Activated CD4-positive, alpha-beta T cell treated with anti-CD3 and anti-CD28 coated beads, Interleukin-10, Interleukin-2, amounts not matched to agents 100 ng/mL and 50 ng/mL, durations not matched to agents 16 hours and 8 hours (primary cell): ENCODE measurements around the gene CHD1L.
A peak's percentile ranks its signal among the peaks of the same experiment; 100 is the strongest.
"Not testable (repeated sequence)": the region's sequence is repeated elsewhere in the genome, so short reads cannot be mapped to it uniquely, and the experiment has no call there.

ENCODE experiments used
- DNase-seq: peaks from one replicate; pipeline ENCODE4 v3.0.0-alpha.2; 2020

The CHD1L gene

GRCh38 chr1:147235822-147236221 is 6.7 kb upstream of the CHD1L start:
- DNase-seq: no peak

GRCh38 chr1:147236448-147236847 is 6.0 kb upstream of the CHD1L start:
- DNase-seq: no peak

- no peak for DNase-seq
Observed at GRCh38 chr1:147236959-147237791, 5.3 kb upstream of the CHD1L start.

- no peak for DNase-seq
Observed at GRCh38 chr1:147238053-147238902, 4.2 kb upstream of the CHD1L start.

GRCh38 chr1:147238925-147239820 is 3.3 kb upstream of the CHD1L start:
- DNase-seq: no peak

- DNase-seq: not testable (repeated sequence)
Observed at GRCh38 chr1:147240131-147240721, 2.3 kb upstream of the CHD1L start.

- no peak for DNase-seq
Observed at GRCh38 chr1:147241934-147242448, 493 bp upstream of the CHD1L start.

GRCh38 chr1:147243228-147243685 is 773 bp downstream of the CHD1L start:
- no peak for DNase-seq

- DNase-seq: peak; percentile 11
Observed at GRCh38 chr1:147243841-147244240, 1.4 kb downstream of the CHD1L start.

GRCh38 chr1:147245129-147245528 is 2.6 kb downstream of the CHD1L start:
- no peak for DNase-seq

GRCh38 chr1:147245586-147246021 is 3.1 kb downstream of the CHD1L start:
- DNase-seq: peak; percentile 59

GRCh38 chr1:147246044-147246690 is 3.7 kb downstream of the CHD1L start:
- no peak for DNase-seq

- no peak for DNase-seq
Observed at GRCh38 chr1:147246910-147247655, 4.6 kb downstream of the CHD1L start.

GRCh38 chr1:147247656-147248238 is 5.3 kb downstream of the CHD1L start:
- DNase-seq: no peak

- no peak for DNase-seq
Observed at GRCh38 chr1:147252540-147252939, 10.1 kb downstream of the CHD1L start.

GRCh38 chr1:147260956-147261355 is 18.5 kb downstream of the CHD1L start:
- DNase-seq: no peak

GRCh38 chr1:147264158-147264768 is 21.8 kb downstream of the CHD1L start:
- DNase-seq: no peak

- no peak for DNase-seq
Observed at GRCh38 chr1:147266381-147266780, 23.9 kb downstream of the CHD1L start.

GRCh38 chr1:147267711-147268110 is 25.2 kb downstream of the CHD1L start:
- DNase-seq: no peak

- no peak for DNase-seq
Observed at GRCh38 chr1:147270721-147271120, 28.2 kb downstream of the CHD1L start.
